CD14-positive monocyte (primary cell): ENCODE data around the gene DCP1A. TPM values are rescaled to one million over a fixed set of nuclear protein-coding genes. Genes with fewer than 3 reads are reported as not detected.

Source experiments
- DNase-seq, 3 donors: peaks; one replicate each; pipeline ENCODE4 v3.0.0-alpha.2; 2011 to 2022
- H2AFZ ChIP-seq: 2 replicates; pipeline ENCODE4 v1.6.0; 2012; ENCODE audit warnings: mild to moderate bottlenecking, low read depth, low read length, inconsistent platforms; ENCODE audit not compliant: insufficient read depth, poor library complexity, severe bottlenecking
- H3K27ac ChIP-seq, 2 donors: 1 replicate in 1 of 2; 2 replicates in 1 of 2; pipeline ENCODE4 v1.5.1; 2012 to 2013; ENCODE audit warnings: low read length in 2 of 2, control low read depth in 1 of 2, inconsistent platforms in 1 of 2, low read depth in 1 of 2, mild to moderate bottlenecking in 1 of 2
- H3K27me3 ChIP-seq, 2 donors: one replicate each; pipeline versions ENCODE4 v1.6.0 to v1.6.1; 2011 to 2013; ENCODE audit warnings: low read length in 2 of 2; ENCODE audit not compliant: control insufficient read depth in 2 of 2, insufficient read depth in 2 of 2
- H3K36me3 ChIP-seq, 2 donors: replicated peaks in 1 of 2; 1 replicate in 1 of 2; 2 replicates in 1 of 2; pipeline versions ENCODE4 v1.5.1 to v1.6.1; 2012 to 2013; ENCODE audit warnings: low read length in 2 of 2, control low read depth in 1 of 2, inconsistent platforms in 1 of 2, mild to moderate bottlenecking in 1 of 2; ENCODE audit not compliant: insufficient read depth in 2 of 2, control insufficient read depth in 1 of 2
- H3K4me1 ChIP-seq, 2 donors: 1 replicate in 1 of 2; 2 replicates in 1 of 2; pipeline versions ENCODE4 v1.5.1 to v1.6.1; 2012 to 2013; ENCODE audit warnings: low read length in 2 of 2, control low read depth in 1 of 2, inconsistent platforms in 1 of 2, mild to moderate bottlenecking in 1 of 2, moderate library complexity in 1 of 2; ENCODE audit not compliant: insufficient read depth in 2 of 2, control insufficient read depth in 1 of 2
- H3K4me2 ChIP-seq: replicated peaks from 2 replicates; pipeline ENCODE3; 2012; ENCODE audit warnings: low read length, moderate library complexity, mild to moderate bottlenecking; ENCODE audit not compliant: poor library complexity, severe bottlenecking; ENCODE audit errors: extremely low read depth
- H3K4me3 ChIP-seq, 3 experiments: fragments of 200-600 bp in 1 of 3; sonication (generic) in 1 of 3; replicated peaks in 1 of 3; 1 replicate in 2 of 3; 2 replicates in 1 of 3; pipeline ENCODE4 v1.5.1; 2011 to 2013; ENCODE audit warnings: low read length in 3 of 3, mild to moderate bottlenecking in 3 of 3, control low read depth in 2 of 3, low read depth in 2 of 3, inconsistent platforms in 1 of 3, moderate library complexity in 1 of 3
- H3K79me2 ChIP-seq: 2 replicates; pipeline ENCODE4 v1.6.0; 2012; ENCODE audit warnings: mild to moderate bottlenecking, control low read depth, inconsistent platforms, low read length, moderate library complexity; ENCODE audit not compliant: insufficient read depth
- H3K9ac ChIP-seq: 2 replicates; pipeline ENCODE4 v1.6.0; 2017; ENCODE audit warnings: low read length, mild to moderate bottlenecking; ENCODE audit not compliant: insufficient read depth, poor library complexity, severe bottlenecking
- H3K9me3 ChIP-seq, 2 donors: replicated peaks in 1 of 2; 1 replicate in 1 of 2; 2 replicates in 1 of 2; pipeline versions ENCODE4 v1.5.1 to v1.6.1; 2012 to 2013; ENCODE audit warnings: low read length in 2 of 2, control low read depth in 1 of 2; ENCODE audit not compliant: control insufficient read depth in 1 of 2, insufficient read depth in 1 of 2
- H4K20me1 ChIP-seq: 2 replicates; pipeline ENCODE4 v1.6.0; 2012; ENCODE audit warnings: mild to moderate bottlenecking, low read length, control low read depth, moderate library complexity; ENCODE audit not compliant: insufficient read depth
- H3K27ac Mint-ChIP-seq, 7 donors: one replicate each; pipeline ENCODE4 v1.8.0; 2020; ENCODE audit warnings: mild to moderate bottlenecking in 7 of 7, mixed read lengths in 7 of 7, moderate library complexity in 6 of 7, inconsistent platforms in 2 of 7
- H3K27me3 Mint-ChIP-seq, 3 donors: one replicate each; pipeline ENCODE4 v1.8.0; 2021 to 2022; ENCODE audit warnings: low read depth in 3 of 3, mild to moderate bottlenecking in 3 of 3, mixed read lengths in 3 of 3, moderate library complexity in 3 of 3, inconsistent platforms in 1 of 3
- H3K36me3 Mint-ChIP-seq, 2 donors: one replicate each; pipeline ENCODE4 v1.8.0; 2020; ENCODE audit warnings: mixed read lengths in 2 of 2, inconsistent platforms in 1 of 2, mild to moderate bottlenecking in 1 of 2
- H3K4me1 Mint-ChIP-seq: one replicate; pipeline ENCODE4 v1.8.0; 2020; ENCODE audit warnings: mild to moderate bottlenecking, mixed read lengths
- H3K4me3 Mint-ChIP-seq, 2 donors: one replicate each; pipeline ENCODE4 v1.8.0; 2020; ENCODE audit warnings: mild to moderate bottlenecking in 2 of 2, mixed read lengths in 2 of 2, moderate library complexity in 1 of 2
- H3K9me3 Mint-ChIP-seq, 7 donors: one replicate each; pipeline ENCODE4 v1.8.0; 2020 to 2022; ENCODE audit warnings: mixed read lengths in 7 of 7, mild to moderate bottlenecking in 6 of 7, moderate library complexity in 6 of 7, inconsistent platforms in 2 of 7
- CTCF ChIP-seq: fragments of 200-600 bp; IDR thresholded peaks from one replicate; pipeline ENCODE4 v1.8.0; 2022; ENCODE audit warnings: antibody characterized with exemption, mild to moderate bottlenecking
- WGBS: methylation state at CpG from one replicate; pipeline ENCODE4 v1.1.5; 2013; ENCODE audit warnings: missing lambda C conversion rate; ENCODE audit not compliant: insufficient coverage; 5-methylcytosine and 5-hydroxymethylcytosine counted together
- intact Hi-C, 2 donors: fragments of 100-400 bp; cut with micrococcal nuclease; formaldehyde crosslinking; loops; one replicate each; pipeline versions ENCODE4 v1.15.0 to v1.15.1; 2023
- polyA plus RNA-seq, 3 donors: library from polyadenylated mRNA; depleted of rRNA in 1 of 3; unstranded in 2 of 3; stranded (reverse) in 1 of 3; fragments of 300-500 nt in 2 of 3; fragments of >200 nt in 1 of 3; fragmentation: Illumina TruSeq in 2 of 3; gene quantifications; 1 replicate in 2 of 3; 2 replicates in 1 of 3; pipeline ENCODE4 v1.2.3, GENCODE V29; 2012 to 2021

DCP1A gene
- polyA plus RNA-seq, 3 donors: 11.9 to 25.4 (median 19.3) TPM

GRCh38 chr3:53303549-53303948 is 43.8 kb downstream of the DCP1A start:
- Histone ChIP-seq H3K4me3 (no peak overlapping the region), H3K36me3 (peaks cover 52 to 82% of the 10 kb centered on the region in 2 donors), H3K79me2 (no peaks in the 10 kb centered on the region), H3K9me3 (no peaks in the 10 kb centered on the region), H3K27me3 (no peaks in the 10 kb centered on the region), H3K4me1 (no peaks in the 10 kb centered on the region), H2AFZ (no peak overlapping the region), H3K27ac (no peak overlapping the region), H3K9ac (no peak overlapping the region), H4K20me1 (peaks cover 6% of the 10 kb centered on the region), H3K4me2 (no peak overlapping the region)
- DNase-seq: no peak
- no peaks in the 10 kb centered on the region for H3K27me3 Mint-ChIP-seq
- H3K36me3 Mint-ChIP-seq: peaks cover 45 to 58% of the 10 kb centered on the region in 2 donors
- peak overlapping the region in 1 of 7 donors; percentile 77 for H3K27ac Mint-ChIP-seq
- peaks cover 6% of the 10 kb centered on the region for H3K4me1 Mint-ChIP-seq
- H3K4me3 Mint-ChIP-seq: no peak overlapping the region
- intact Hi-C loops: loop anchor here in 1 of 2 donors (10.0 kb wide), 1 partner anchor 401 kb away; no protein-coding TSS in a partner anchor
- H3K9me3 Mint-ChIP-seq: no peaks in the 10 kb centered on the region
- 97% methylated on average over 3 of the region's 3 CpGs for WGBS
- TF ChIP-seq CTCF: no peak

GRCh38 chr3:53300826-53301225 is 46.5 kb downstream of the DCP1A start:
- intact Hi-C loops: loop anchor here in 1 of 2 donors (10.0 kb wide), 1 partner anchor 404 kb away; no protein-coding TSS in a partner anchor
- Mint-ChIP-seq H3K9me3 (no peaks in the 10 kb centered on the region), H3K36me3 (peaks cover 57 to 58% of the 10 kb centered on the region in 2 donors)

More at GRCh38 chr3:53300826-53301225, 46.5 kb downstream of the DCP1A start:
- no peak for TF ChIP-seq CTCF
- peak; percentile 2 to 51 (median 14) for DNase-seq
- Histone ChIP-seq H4K20me1 (peaks cover 6% of the 10 kb centered on the region), H3K9me3 (no peaks in the 10 kb centered on the region), H3K9ac (no peak overlapping the region), H3K27ac (no peak overlapping the region), H3K79me2 (no peaks in the 10 kb centered on the region), H2AFZ (no peak overlapping the region), H3K4me3 (no peak overlapping the region), H3K36me3 (peaks cover 52 to 86% of the 10 kb centered on the region in 2 donors), H3K4me2 (no peak overlapping the region), H3K4me1 (no peaks in the 10 kb centered on the region), H3K27me3 (no peaks in the 10 kb centered on the region)
- H3K4me3 Mint-ChIP-seq: no peak overlapping the region
- no peaks in the 10 kb centered on the region for H3K27me3 Mint-ChIP-seq
- 94% methylated on average over 2 of the region's 3 CpGs for WGBS
- H3K27ac Mint-ChIP-seq: peak overlapping the region in 6 of 7 donors; percentile 30 to 69 (median 56)
- peaks cover 2% of the 10 kb centered on the region for H3K4me1 Mint-ChIP-seq
